Activated gamma-delta T cell (primary cell): ENCODE measurements around the gene N4BP2.
"Not testable (repeated sequence)": the region's sequence is repeated elsewhere in the genome, so short reads cannot be mapped to it uniquely, and the experiment has no call there.

Source experiments
- DNase-seq: peaks from one replicate; lab custom pipeline; 2025; lab: John Stamatoyannopoulos, UW

The N4BP2 gene

GRCh38 chr4:40087799-40088366 lies 31.2 kb downstream of the N4BP2 start:
- DNase-seq: no peak

- DNase-seq: not testable (repeated sequence)
These were observed 36.8 kb downstream of the N4BP2 start for GRCh38 chr4:40093400-40093799.

- no peak for DNase-seq
These were observed 42.4 kb downstream of the N4BP2 start for GRCh38 chr4:40099010-40099409.

GRCh38 chr4:40107150-40107549 lies 50.5 kb downstream of the N4BP2 start:
- DNase-seq: not testable (repeated sequence)

GRCh38 chr4:40112027-40112792 lies 55.6 kb downstream of the N4BP2 start:
- no peak for DNase-seq

GRCh38 chr4:40114206-40114605 lies 57.6 kb downstream of the N4BP2 start:
- DNase-seq: no peak

- no peak for DNase-seq
These were observed 62.2 kb downstream of the N4BP2 start for GRCh38 chr4:40118861-40119260.

- no peak for DNase-seq
These were observed 62.7 kb downstream of the N4BP2 start for GRCh38 chr4:40119344-40119743.

- DNase-seq: no peak
These were observed 64.9 kb downstream of the N4BP2 start for GRCh38 chr4:40121515-40121914.

- DNase-seq: no peak
These were observed 66.3 kb downstream of the N4BP2 start for GRCh38 chr4:40122941-40123340.

GRCh38 chr4:40124690-40125089 lies 68.0 kb downstream of the N4BP2 start:
- DNase-seq: no peak

- no peak for DNase-seq
These were observed 73.9 kb downstream of the N4BP2 start for GRCh38 chr4:40130401-40131036.

GRCh38 chr4:40132816-40133215 lies 76.2 kb downstream of the N4BP2 start:
- DNase-seq: no peak

- no peak for DNase-seq
These were observed 77.7 kb downstream of the N4BP2 start for GRCh38 chr4:40134206-40134917.

- not testable (repeated sequence) for DNase-seq
These were observed 79.6 kb downstream of the N4BP2 start for GRCh38 chr4:40136202-40136601.

- no peak for DNase-seq
These were observed 83.5 kb downstream of the N4BP2 start for GRCh38 chr4:40140196-40140595.

GRCh38 chr4:40140597-40140996 lies 83.9 kb downstream of the N4BP2 start:
- DNase-seq: not testable (repeated sequence)

GRCh38 chr4:40143926-40144508 lies 87.4 kb downstream of the N4BP2 start:
- DNase-seq: no peak

- no peak for DNase-seq
These were observed 88.1 kb downstream of the N4BP2 start for GRCh38 chr4:40144716-40145115.

GRCh38 chr4:40147490-40147889 lies 90.8 kb downstream of the N4BP2 start:
- DNase-seq: not testable (repeated sequence)

GRCh38 chr4:40149960-40150385 lies 93.3 kb downstream of the N4BP2 start:
- DNase-seq: no peak

- no peak for DNase-seq
These were observed 94.3 kb downstream of the N4BP2 start for GRCh38 chr4:40150932-40151331.
